ENCODE results near the gene TAS2R19.
"Not testable (repeated sequence)": the region's sequence is repeated elsewhere in the genome, so short reads cannot be mapped to it uniquely, and the experiment has no call there.

TAS2R19 gene

GRCh38 chr12:11022520-11022919 is at the start of gene TAS2R19:
Gene TAS2R19 (minus strand): TSS chr12:11022620. CDS start chr12:11022571, 49 bp downstream.
- DNase-seq: no peak

- no peak for DNase-seq
Measured at GRCh38 chr12:11071414-11071813, 49.0 kb upstream of the TAS2R19 start.

- no peak for DNase-seq
Measured at GRCh38 chr12:11070999-11071398, 48.6 kb upstream of the TAS2R19 start.

GRCh38 chr12:11069854-11070365 is 47.5 kb upstream of the TAS2R19 start:
- no peak for DNase-seq

- no peak for DNase-seq
Measured at GRCh38 chr12:11067514-11067913, 45.1 kb upstream of the TAS2R19 start.

GRCh38 chr12:11062194-11062593 is 39.8 kb upstream of the TAS2R19 start, which contains the start of gene TAS2R46:
Gene TAS2R46 (minus strand): TSS chr12:11062294. CDS start chr12:11062294, 0 bp downstream.
- DNase-seq: not testable (repeated sequence)

- no peak for DNase-seq
Measured at GRCh38 chr12:11059784-11060183, 37.4 kb upstream of the TAS2R19 start.

GRCh38 chr12:11059041-11059440 is 36.6 kb upstream of the TAS2R19 start:
- no peak for DNase-seq

- no peak for DNase-seq
Measured at GRCh38 chr12:11055306-11055705, 32.9 kb upstream of the TAS2R19 start.

GRCh38 chr12:11049806-11050531 is 27.5 kb upstream of the TAS2R19 start:
- not testable (repeated sequence) for DNase-seq

GRCh38 chr12:11041366-11041765 is 18.9 kb upstream of the TAS2R19 start:
- DNase-seq: not testable (repeated sequence)

- no peak for DNase-seq
Measured at GRCh38 chr12:11040162-11040561, 17.7 kb upstream of the TAS2R19 start.

- DNase-seq: no peak
Measured at GRCh38 chr12:11039171-11039570, 16.8 kb upstream of the TAS2R19 start.

- DNase-seq: not testable (repeated sequence)
Measured at GRCh38 chr12:11033959-11034358, 11.5 kb upstream of the TAS2R19 start.

- DNase-seq: no peak
Measured at GRCh38 chr12:11031307-11031706, 8.9 kb upstream of the TAS2R19 start, which contains the start of gene TAS2R31. Gene TAS2R31 (minus strand): TSS chr12:11031407. CDS start chr12:11031335, 72 bp downstream.

- no peak for DNase-seq
Measured at GRCh38 chr12:11026118-11026517, 3.7 kb upstream of the TAS2R19 start.

GRCh38 chr12:11023387-11023786 is 967 bp upstream of the TAS2R19 start:
- no peak for DNase-seq

GRCh38 chr12:11016937-11017336 is 5.5 kb downstream of the TAS2R19 start:
- no peak for DNase-seq

GRCh38 chr12:11015775-11016430 is 6.5 kb downstream of the TAS2R19 start:
- DNase-seq: no peak

- DNase-seq: no peak
Measured at GRCh38 chr12:11014234-11014633, 8.2 kb downstream of the TAS2R19 start.

GRCh38 chr12:11007608-11008007 is 14.8 kb downstream of the TAS2R19 start:
- DNase-seq: no peak

GRCh38 chr12:10998204-10998603 is 24.2 kb downstream of the TAS2R19 start, which contains the start of gene TAS2R20:
Gene TAS2R20 (minus strand): TSS chr12:10998304. CDS start chr12:10997875, 429 bp downstream.
- no peak for DNase-seq

GRCh38 chr12:10994307-10994706 is 28.1 kb downstream of the TAS2R19 start:
- no peak for DNase-seq

GRCh38 chr12:10989107-10989506 is 33.3 kb downstream of the TAS2R19 start:
- DNase-seq: no peak
